Mesendoderm (in vitro differentiated cells): Measurements from ENCODE around the gene ASCL4.

Experiments
- DNase-seq: peaks from one replicate; pipeline ENCODE4 v3.0.0; 2013
- H2AK5ac ChIP-seq: 2 replicates; pipeline ENCODE4 v1.6.1; 2013; ENCODE audit warnings: low read length, inconsistent platforms
- H2BK120ac ChIP-seq: 2 replicates; pipeline ENCODE4 v1.6.1; 2013; ENCODE audit warnings: low read depth, mild to moderate bottlenecking, low read length, moderate library complexity, mixed read lengths
- H2BK15ac ChIP-seq: replicated peaks from 2 replicates; pipeline ENCODE4 v1.6.1; 2013; ENCODE audit warnings: low read depth, mild to moderate bottlenecking, moderate library complexity
- H2BK5ac ChIP-seq: 2 replicates; pipeline ENCODE4 v1.6.1; 2013; ENCODE audit warnings: low read length, inconsistent platforms
- H3K18ac ChIP-seq: 2 replicates; pipeline ENCODE4 v1.6.1; 2013; ENCODE audit warnings: mild to moderate bottlenecking, low read length, mixed read lengths
- H3K23ac ChIP-seq: one replicate; pipeline ENCODE4 v1.6.1; 2013; ENCODE audit warnings: low read length
- H3K27ac ChIP-seq: 2 replicates; pipeline ENCODE4 v1.5.1; 2013; ENCODE audit warnings: low read depth, mild to moderate bottlenecking, inconsistent platforms, low read length, moderate library complexity
- H3K27me3 ChIP-seq: 2 replicates; pipeline ENCODE4 v1.6.1; 2013; ENCODE audit warnings: low read length, control low read depth, mild to moderate bottlenecking, inconsistent platforms; ENCODE audit not compliant: insufficient read depth, poor library complexity
- H3K36me3 ChIP-seq: 2 replicates; pipeline ENCODE4 v1.6.1; 2013; ENCODE audit warnings: low read length, inconsistent platforms; ENCODE audit not compliant: control insufficient read depth, insufficient read depth
- H3K4ac ChIP-seq: one replicate; pipeline ENCODE4 v1.6.1; 2013; ENCODE audit warnings: low read depth, mild to moderate bottlenecking, low read length, moderate library complexity
- H3K4me1 ChIP-seq: 2 replicates; pipeline ENCODE4 v1.6.1; 2013; ENCODE audit warnings: low read depth, low read length, inconsistent platforms; ENCODE audit not compliant: control insufficient read depth
- H3K4me2 ChIP-seq: 2 replicates; pipeline ENCODE4 v1.6.1; 2013; ENCODE audit warnings: low read length
- H3K4me3 ChIP-seq: 2 replicates; pipeline ENCODE4 v1.5.1; 2013; ENCODE audit warnings: mild to moderate bottlenecking, low read length
- H3K56ac ChIP-seq: one replicate; pipeline ENCODE4 v1.6.1; 2013; ENCODE audit warnings: low read length
- H3K79me1 ChIP-seq: 2 replicates; pipeline ENCODE4 v1.6.1; 2013; ENCODE audit warnings: low read length, inconsistent platforms
- H3K79me2 ChIP-seq: 2 replicates; pipeline ENCODE4 v1.6.1; 2013; ENCODE audit warnings: mild to moderate bottlenecking, low read length; ENCODE audit not compliant: control insufficient read depth, insufficient read depth
- H3K9ac ChIP-seq: 2 replicates; pipeline ENCODE4 v1.6.1; 2013; ENCODE audit warnings: low read length, inconsistent platforms
- H4K5ac ChIP-seq: one replicate; pipeline ENCODE4 v1.6.1; 2013; ENCODE audit warnings: low read length
- H4K8ac ChIP-seq: one replicate; pipeline ENCODE4 v1.6.1; 2013; ENCODE audit warnings: low read depth, mild to moderate bottlenecking, control low read depth, low read length, moderate library complexity
- WGBS: extraction: QIAGEN DNeasy Blood & Tissue Kit; methylation state at CpG from one replicate; pipeline ENCODE4 v1.1.7; 2013; ENCODE audit warnings: low lambda C conversion rate, missing lambda C conversion rate; ENCODE audit not compliant: insufficient coverage; ENCODE audit errors: extremely low coverage; 5-methylcytosine and 5-hydroxymethylcytosine counted together

The ASCL4 gene

GRCh38 chr12:107764626-107765025, 9.9 kb upstream of the ASCL4 start:
- Histone ChIP-seq H4K5ac (no peak overlapping the region), H3K4me2 (no peak overlapping the region), H3K27me3 (no peaks in the 10 kb centered on the region), H3K36me3 (no peaks in the 10 kb centered on the region), H3K79me1 (peaks cover 4% of the 10 kb centered on the region), H3K4ac (no peak overlapping the region), H3K18ac (no peak overlapping the region), H2AK5ac (no peak overlapping the region), H3K23ac (no peak overlapping the region), H2BK15ac (no peak overlapping the region), H3K56ac (no peak overlapping the region), H3K79me2 (peaks cover 9% of the 10 kb centered on the region), H2BK5ac (no peak overlapping the region), H4K8ac (no peak overlapping the region), H2BK120ac (no peak overlapping the region), H3K4me1 (peaks cover 2% of the 10 kb centered on the region), H3K27ac (no peak overlapping the region), H3K4me3 (no peak overlapping the region), H3K9ac (no peak overlapping the region)
- WGBS = no CpG with 5 or more reads among the region's 4 CpGs
- DNase-seq = no peak

GRCh38 chr12:107765316-107765715, 9.2 kb upstream of the ASCL4 start:
- no CpG with 5 or more reads among the region's 1 CpG for WGBS
- H2BK5ac ChIP-seq = no peak overlapping the region
- H3K36me3 ChIP-seq = no peaks in the 10 kb centered on the region
- no peak overlapping the region for H4K8ac ChIP-seq
- H3K18ac ChIP-seq = no peak overlapping the region
- no peak overlapping the region for H2BK15ac ChIP-seq
- no peaks in the 10 kb centered on the region for H3K4me1 ChIP-seq
- H4K5ac ChIP-seq = no peak overlapping the region
- no peak for DNase-seq
- H3K56ac ChIP-seq = no peak overlapping the region
- no peak overlapping the region for H3K4me3 ChIP-seq
- H3K27ac ChIP-seq = no peak overlapping the region
- no peak overlapping the region for H3K23ac ChIP-seq
- no peaks in the 10 kb centered on the region for H3K27me3 ChIP-seq
- no peak overlapping the region for H2BK120ac ChIP-seq
- H3K79me1 ChIP-seq = peaks cover under 1% of the 10 kb centered on the region
- H3K79me2 ChIP-seq = peaks cover 3% of the 10 kb centered on the region
- H3K9ac ChIP-seq = no peak overlapping the region
- no peak overlapping the region for H3K4ac ChIP-seq
- H2AK5ac ChIP-seq = no peak overlapping the region
- no peak overlapping the region for H3K4me2 ChIP-seq

GRCh38 chr12:107767466-107767865, 7.0 kb upstream of the ASCL4 start:
- H3K23ac ChIP-seq = no peak overlapping the region
- H2BK5ac ChIP-seq = no peak overlapping the region
- no peaks in the 10 kb centered on the region for H3K79me2 ChIP-seq
- H3K9ac ChIP-seq = no peak overlapping the region
- H3K4me3 ChIP-seq = no peak overlapping the region
- no peaks in the 10 kb centered on the region for H3K27me3 ChIP-seq
- H3K4me1 ChIP-seq = no peaks in the 10 kb centered on the region
- H4K5ac ChIP-seq = no peak overlapping the region
- H3K18ac ChIP-seq = no peak overlapping the region
- no peak overlapping the region for H3K4ac ChIP-seq
- no peak overlapping the region for H3K4me2 ChIP-seq
- DNase-seq = no peak
- no peak overlapping the region for H4K8ac ChIP-seq
- no peak overlapping the region for H3K27ac ChIP-seq
- no peak overlapping the region for H2BK15ac ChIP-seq
- no peaks in the 10 kb centered on the region for H3K79me1 ChIP-seq
- WGBS = no CpG with 5 or more reads among the region's 5 CpGs
- H2BK120ac ChIP-seq = no peak overlapping the region
- no peak overlapping the region for H3K56ac ChIP-seq
- no peaks in the 10 kb centered on the region for H3K36me3 ChIP-seq
- H2AK5ac ChIP-seq = no peak overlapping the region

- H3K4me2 ChIP-seq = peak overlapping the region; percentile 48
- no peak overlapping the region for H3K4me3 ChIP-seq
- H3K9ac ChIP-seq = no peak overlapping the region
- peak; percentile 63 for DNase-seq
- H3K79me2 ChIP-seq = no peaks in the 10 kb centered on the region
- H3K4me1 ChIP-seq = no peaks in the 10 kb centered on the region
- no peak overlapping the region for H3K18ac ChIP-seq
- H2BK5ac ChIP-seq = no peak overlapping the region
- peaks cover 28% of the 10 kb centered on the region for H3K27me3 ChIP-seq
- no CpG with 5 or more reads among the region's 66 CpGs for WGBS
- H4K8ac ChIP-seq = no peak overlapping the region
- H3K79me1 ChIP-seq = no peaks in the 10 kb centered on the region
- no peak overlapping the region for H3K4ac ChIP-seq
- no peak overlapping the region for H2BK120ac ChIP-seq
- H3K56ac ChIP-seq = peak overlapping the region; percentile 15
- no peak overlapping the region for H3K27ac ChIP-seq
- H2BK15ac ChIP-seq = no peak overlapping the region
- H3K36me3 ChIP-seq = no peaks in the 10 kb centered on the region
- H2AK5ac ChIP-seq = no peak overlapping the region
- H4K5ac ChIP-seq = no peak overlapping the region
- H3K23ac ChIP-seq = no peak overlapping the region
Observed at GRCh38 chr12:107775093-107775721, 703 bp downstream of the ASCL4 start.

GRCh38 chr12:107776171-107776570, 1.7 kb downstream of the ASCL4 start:
- Histone ChIP-seq H3K79me1 (no peaks in the 10 kb centered on the region), H2BK5ac (no peak overlapping the region), H3K4ac (no peak overlapping the region), H2BK15ac (no peak overlapping the region), H3K4me3 (no peak overlapping the region), H3K4me2 (no peak overlapping the region), H2BK120ac (no peak overlapping the region), H3K27ac (no peak overlapping the region), H4K8ac (no peak overlapping the region), H3K36me3 (no peaks in the 10 kb centered on the region), H3K18ac (no peak overlapping the region), H2AK5ac (no peak overlapping the region), H3K9ac (no peak overlapping the region), H3K4me1 (no peaks in the 10 kb centered on the region), H3K56ac (no peak overlapping the region), H3K23ac (no peak overlapping the region), H3K79me2 (no peaks in the 10 kb centered on the region), H3K27me3 (peaks cover 28% of the 10 kb centered on the region), H4K5ac (no peak overlapping the region)
- WGBS = no CpG with 5 or more reads among the region's 6 CpGs
- DNase-seq = no peak

GRCh38 chr12:107778383-107779025, 4.0 kb downstream of the ASCL4 start:
- Histone ChIP-seq H3K18ac (no peak overlapping the region), H2BK5ac (no peak overlapping the region), H3K23ac (no peak overlapping the region), H3K9ac (no peak overlapping the region), H3K4me1 (no peaks in the 10 kb centered on the region), H3K56ac (no peak overlapping the region), H3K4me2 (no peak overlapping the region), H3K27me3 (peaks cover 28% of the 10 kb centered on the region), H3K4ac (no peak overlapping the region), H3K27ac (no peak overlapping the region), H2BK120ac (no peak overlapping the region), H3K79me2 (no peaks in the 10 kb centered on the region), H2BK15ac (no peak overlapping the region), H4K5ac (no peak overlapping the region), H4K8ac (no peak overlapping the region), H3K79me1 (no peaks in the 10 kb centered on the region), H3K36me3 (no peaks in the 10 kb centered on the region), H2AK5ac (no peak overlapping the region), H3K4me3 (no peak overlapping the region)
- DNase-seq = no peak
- WGBS = no CpG with 5 or more reads among the region's 11 CpGs
